ENCODE results near the gene TRAPPC3L. TPM values are rescaled to one million over a fixed set of nuclear protein-coding genes. Genes with fewer than 3 reads are reported as not detected.

TRAPPC3L gene
- polyA plus RNA-seq, 1 donor from 2014 or later: not detected

- Histone ChIP-seq H2AFZ (ENCODE audit: low read depth, low read length) (no peak overlapping the region), H3K27me3 (ENCODE audit: insufficient read depth, low read depth, low read length) (no peaks in the 10 kb centered on the region), H3K9me3 (ENCODE audit: low read length) (no peaks in the 10 kb centered on the region), H3K4me3 (ENCODE audit: low read length) (no peak overlapping the region), H3K79me2 (replicated peaks; ENCODE audit: insufficient read depth, low read length) (no peaks in the 10 kb centered on the region), H3K9me2 (ENCODE audit: insufficient read depth, low read length) (no peaks in the 10 kb centered on the region), H3F3A (ENCODE audit: insufficient read depth, low read length, poor library complexity, severe bottlenecking) (no peaks in the 10 kb centered on the region), H3K9ac (ENCODE audit: low read length) (no peak overlapping the region), H3K4me2 (ENCODE audit: low read length) (no peak overlapping the region), H4K20me1 (ENCODE audit: insufficient read depth) (no peaks in the 10 kb centered on the region), H3K27ac (ENCODE audit: low read length) (no peak overlapping the region), H3K36me3 (ENCODE audit: insufficient read depth, low read length) (no peaks in the 10 kb centered on the region)
- TF ChIP-seq MXI1 (conservative IDR thresholded peaks at IDR 0.05; ENCODE audit: poor library complexity, severe bottlenecking): no peak
- TF ChIP-seq EP300 (conservative IDR thresholded peaks at IDR 0.05; ENCODE audit: poor library complexity, severe bottlenecking): no peak
- no peak for TF ChIP-seq REST (IDR thresholded peaks at IDR 0.05; ENCODE audit: borderline replicate concordance)
- TF ChIP-seq CTCF (IDR thresholded peaks at IDR 0.05; ENCODE audit: poor library complexity, severe bottlenecking): no peak
- TF ChIP-seq TAF1 (IDR thresholded peaks at IDR 0.05; ENCODE audit: low read depth): no peak
- TF ChIP-seq RAD21 (conservative IDR thresholded peaks at IDR 0.05): no peak
- no peak for TF ChIP-seq SMC3 (conservative IDR thresholded peaks at IDR 0.05; ENCODE audit: poor library complexity)
- TF ChIP-seq EZH2 (IDR thresholded peaks at IDR 0.05; ENCODE audit: borderline replicate concordance, insufficient read depth, low read length, poor library complexity, severe bottlenecking): no peak
- no peak for TF ChIP-seq POLR2AphosphoS5 (IDR thresholded peaks at IDR 0.05)
Measured at GRCh38 chr6:116514111-116514510, 31.4 kb downstream of the TRAPPC3L start.

- no peaks in the 10 kb centered on the region for H3K9me3 ChIP-seq (ENCODE audit: low read length)
- no peaks in the 10 kb centered on the region for H3F3A ChIP-seq (ENCODE audit: insufficient read depth, low read length, poor library complexity, severe bottlenecking)
- no peaks in the 10 kb centered on the region for H3K36me3 ChIP-seq (ENCODE audit: insufficient read depth, low read length)
- H2AFZ ChIP-seq (ENCODE audit: low read depth, low read length): no peak overlapping the region
- H3K9me2 ChIP-seq (ENCODE audit: insufficient read depth, low read length): no peaks in the 10 kb centered on the region
- H3K4me2 ChIP-seq (ENCODE audit: low read length): no peak overlapping the region
- H3K27ac ChIP-seq (ENCODE audit: low read length): no peak overlapping the region
- H4K20me1 ChIP-seq (ENCODE audit: insufficient read depth): no peaks in the 10 kb centered on the region
- H3K27me3 ChIP-seq (ENCODE audit: insufficient read depth, low read depth, low read length): no peaks in the 10 kb centered on the region
- no peak overlapping the region for H3K4me3 ChIP-seq (ENCODE audit: low read length)
- no peak overlapping the region for H3K9ac ChIP-seq (ENCODE audit: low read length)
- no peak for TF ChIP-seq MXI1 (conservative IDR thresholded peaks at IDR 0.05; ENCODE audit: poor library complexity, severe bottlenecking)
- TF ChIP-seq TAF1 (IDR thresholded peaks at IDR 0.05; ENCODE audit: low read depth): no peak
- no peak for TF ChIP-seq RAD21 (conservative IDR thresholded peaks at IDR 0.05)
- TF ChIP-seq POLR2AphosphoS5 (IDR thresholded peaks at IDR 0.05): no peak
- TF ChIP-seq SMC3 (conservative IDR thresholded peaks at IDR 0.05; ENCODE audit: poor library complexity): no peak
- TF ChIP-seq REST (IDR thresholded peaks at IDR 0.05; ENCODE audit: borderline replicate concordance): no peak
- no peak for TF ChIP-seq EP300 (conservative IDR thresholded peaks at IDR 0.05; ENCODE audit: poor library complexity, severe bottlenecking)
- TF ChIP-seq CTCF (IDR thresholded peaks at IDR 0.05; ENCODE audit: poor library complexity, severe bottlenecking): no peak
- no peak for TF ChIP-seq EZH2 (IDR thresholded peaks at IDR 0.05; ENCODE audit: borderline replicate concordance, insufficient read depth, low read length, poor library complexity, severe bottlenecking)
- H3K79me2 ChIP-seq (replicated peaks; ENCODE audit: insufficient read depth, low read length): no peaks in the 10 kb centered on the region
Measured at GRCh38 chr6:116513224-116513875, 32.1 kb downstream of the TRAPPC3L start.

Measured in neural cell (in vitro differentiated cells).